ENCODE data around the gene SEMA3D.

DNA sequence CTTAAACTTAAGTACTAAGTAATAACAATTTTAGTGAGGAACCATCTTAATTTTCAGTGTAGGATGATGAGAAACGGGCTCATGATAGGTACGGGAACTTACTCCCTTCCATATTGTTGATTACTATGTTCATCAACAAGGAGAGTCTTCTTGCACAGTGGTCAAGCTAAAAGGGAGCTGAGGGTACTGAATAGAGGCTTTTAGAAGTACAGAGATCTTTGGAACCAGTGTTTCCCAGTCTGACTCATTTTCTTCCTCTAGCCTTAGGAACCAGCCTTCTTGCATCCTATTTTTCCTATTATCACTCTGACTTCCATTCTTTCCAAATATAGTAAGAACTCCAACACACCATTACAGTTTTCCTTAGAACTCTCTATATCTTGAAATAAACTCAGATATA lies 17.6 kb upstream of the SEMA3D start:
- no peak for TF ChIP-seq EZH2 (IDR thresholded peaks at IDR 0.05; ENCODE audit: insufficient read depth, low read length)
- TF ChIP-seq, protein P1, sequence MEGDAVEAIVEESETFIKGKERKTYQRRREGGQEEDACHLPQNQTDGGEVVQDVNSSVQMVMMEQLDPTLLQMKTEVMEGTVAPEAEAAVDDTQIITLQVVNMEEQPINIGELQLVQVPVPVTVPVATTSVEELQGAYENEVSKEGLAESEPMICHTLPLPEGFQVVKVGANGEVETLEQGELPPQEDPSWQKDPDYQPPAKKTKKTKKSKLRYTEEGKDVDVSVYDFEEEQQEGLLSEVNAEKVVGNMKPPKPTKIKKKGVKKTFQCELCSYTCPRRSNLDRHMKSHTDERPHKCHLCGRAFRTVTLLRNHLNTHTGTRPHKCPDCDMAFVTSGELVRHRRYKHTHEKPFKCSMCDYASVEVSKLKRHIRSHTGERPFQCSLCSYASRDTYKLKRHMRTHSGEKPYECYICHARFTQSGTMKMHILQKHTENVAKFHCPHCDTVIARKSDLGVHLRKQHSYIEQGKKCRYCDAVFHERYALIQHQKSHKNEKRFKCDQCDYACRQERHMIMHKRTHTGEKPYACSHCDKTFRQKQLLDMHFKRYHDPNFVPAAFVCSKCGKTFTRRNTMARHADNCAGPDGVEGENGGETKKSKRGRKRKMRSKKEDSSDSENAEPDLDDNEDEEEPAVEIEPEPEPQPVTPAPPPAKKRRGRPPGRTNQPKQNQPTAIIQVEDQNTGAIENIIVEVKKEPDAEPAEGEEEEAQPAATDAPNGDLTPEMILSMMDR (IDR thresholded peaks at IDR 0.05; ENCODE audit: insufficient read depth, low read depth, low read length): no peak
